K562 (cell line): ENCODE measurements around the gene CHCHD1. TPM values are rescaled to one million over a fixed set of nuclear protein-coding genes. Genes with fewer than 3 reads are reported as not detected.
A peak's percentile ranks its signal among the peaks of the same experiment; 100 is the strongest.

Experiments used
- ARID2 ChIP-seq: fragments of 450-650 bp; IDR thresholded peaks from 2 replicates; pipeline ENCODE4 v1.6.1; 2017; ENCODE audit warnings: antibody characterized with exemption, mild to moderate bottlenecking
- CBFA2T3 ChIP-seq: fragments of 450-650 bp; IDR thresholded peaks from 2 replicates; pipeline ENCODE4 v1.6.1; 2017
- DDX20 ChIP-seq: fragments of 450-650 bp; IDR thresholded peaks from 2 replicates; pipeline ENCODE4 v1.6.1; 2016; ENCODE audit warnings: missing genetic modification characterization, low read depth, mild to moderate bottlenecking, missing compliant biosample characterization, moderate library complexity
- KDM2B ChIP-seq: fragments of 250-450 bp; sonication (Bioruptor Pico); IDR thresholded peaks from 2 replicates; pipeline ENCODE4 v1.8.0; 2021; ENCODE audit warnings: mild to moderate bottlenecking, moderate library complexity
- L3MBTL2 ChIP-seq: fragments of 450-650 bp; IDR thresholded peaks from 2 replicates; pipeline ENCODE4 v1.6.1; 2016; ENCODE audit warnings: mild to moderate bottlenecking, moderate library complexity
- MBD1 ChIP-seq: fragments of 250-450 bp; sonication (Bioruptor Pico); IDR thresholded peaks from 2 replicates; pipeline ENCODE4 v1.8.0; 2022; ENCODE audit warnings: inconsistent platforms
- MITF ChIP-seq: IDR thresholded peaks from 2 replicates; pipeline ENCODE4 v1.6.1; 2014; ENCODE audit warnings: antibody characterized with exemption
- NCOA1 ChIP-seq: fragments of 450-650 bp; IDR thresholded peaks from 2 replicates; pipeline ENCODE4 v1.6.1; 2016; ENCODE audit warnings: low read depth
- POLR2H ChIP-seq: IDR thresholded peaks from 2 replicates; pipeline ENCODE4 v1.6.1; 2016; ENCODE audit warnings: missing genetic modification characterization, low read depth, mild to moderate bottlenecking, control low read depth, missing compliant biosample characterization, moderate library complexity
- RBM17 ChIP-seq: fragments of 200-400 bp; formaldehyde crosslinking; IDR thresholded peaks from 2 replicates; pipeline ENCODE4 v1.6.1; 2017; ENCODE audit warnings: low read depth, mild to moderate bottlenecking, low read length, borderline replicate concordance
- RBM34 ChIP-seq: fragments of 200-400 bp; formaldehyde crosslinking; IDR thresholded peaks from 2 replicates; pipeline ENCODE4 v1.6.1; 2018; ENCODE audit warnings: low read length, borderline replicate concordance; ENCODE audit not compliant: insufficient read depth
- RREB1 ChIP-seq: fragments of 250-450 bp; sonication (Bioruptor Pico); IDR thresholded peaks from 2 replicates; pipeline ENCODE4 v1.4.0; 2020
- TSC22D4 ChIP-seq: fragments of 450-650 bp; IDR thresholded peaks from 2 replicates; pipeline ENCODE4 v1.6.1; 2016; ENCODE audit warnings: missing genetic modification characterization, missing biosample characterization, control low read depth
- VEZF1 ChIP-seq: fragments of 200-800 bp; sonication (Bioruptor generic); IDR thresholded peaks from 2 replicates; pipeline ENCODE4 v1.6.1; 2017; ENCODE audit warnings: missing genetic modification characterization, missing compliant biosample characterization
- ZNF395 ChIP-seq: fragments of 200-800 bp; sonication (Bioruptor generic); IDR thresholded peaks from 2 replicates; pipeline ENCODE4 v1.6.1; 2017; ENCODE audit warnings: missing genetic modification characterization, missing compliant biosample characterization
- ZNF444 ChIP-seq: fragments of 250-450 bp; sonication (Bioruptor Pico); IDR thresholded peaks from 2 replicates; pipeline ENCODE4 v1.4.0; 2020; ENCODE audit warnings: mild to moderate bottlenecking, moderate library complexity
- ZNF785 ChIP-seq: fragments of 250-450 bp; sonication (Bioruptor Pico); IDR thresholded peaks from 2 replicates; pipeline ENCODE4 v1.4.0; 2020; ENCODE audit warnings: mild to moderate bottlenecking
- ZNF79 ChIP-seq: fragments of 250-450 bp; sonication (Bioruptor Pico); IDR thresholded peaks from 2 replicates; pipeline ENCODE4 v1.4.0; 2020; ENCODE audit warnings: low read depth, mild to moderate bottlenecking, moderate library complexity
- polyA plus RNA-seq, 8 experiments: library from polyadenylated mRNA; depleted of rRNA in 4 of 8; stranded (reverse) in 5 of 8; unstranded in 3 of 8; fragments of >200 nt; fragmentation: Nextera tagmentation in 2 of 8; fragmentation: Illumina TruSeq in 1 of 8; extraction: Ambion mirVana in 2 of 8; extraction: Trizol in 1 of 8; gene quantifications; 2 replicates each; pipeline versions ENCODE4 v1.2.1 to v1.2.3, GENCODE V29; 2011 to 2014; ENCODE audit warnings: inconsistent platforms in 1 of 8, missing spikeins in 1 of 8
- total RNA-seq, 7 experiments: library from RNA; depleted of rRNA in 6 of 7; stranded (reverse); fragments of >200 nt in 6 of 7; fragmentation: Illumina TruSeq in 2 of 7; extraction: Trizol in 2 of 7; gene quantifications; 2 replicates each; pipeline versions ENCODE4 v1.2.1 to v1.2.3, GENCODE V29; 2011 to 2021; ENCODE audit warnings: low replicate concordance in 1 of 7

Gene CHCHD1
- total and polyA plus RNA-seq, 9 of the 15 experiments (the other 6 are each of a cell fraction or from before 2014, with no cell fraction given): 52.9 to 126 (median 83.4) TPM

- TF ChIP-seq RREB1 (CRISPR knock-in tag) (no peak), ARID2 (no peak), ZNF444 (CRISPR knock-in tag) (no peak), ZNF395 (CRISPR knock-in tag) (no peak), RBM17 (no peak), ZNF785 (CRISPR knock-in tag) (no peak), L3MBTL2 (peak; percentile 88), VEZF1 (no peak), POLR2H (tag) (peak; percentile 79), CBFA2T3 (no peak), DDX20 (tag) (no peak), KDM2B (CRISPR knock-in tag) (no peak), ZNF79 (CRISPR knock-in tag) (no peak), TSC22D4 (no peak), NCOA1 (no peak), RBM34 (no peak), MITF (no peak), MBD1 (CRISPR knock-in tag) (no peak)
Measured at GRCh38 chr10:73785211-73785720, 3.4 kb downstream of the CHCHD1 start, which contains the start of gene ZSWIM8 (continued).
